ENCODE data around the gene FBXW11.
"Not testable (repeated sequence)": the region's sequence is repeated elsewhere in the genome, so short reads cannot be mapped to it uniquely, and the experiment has no call there.

FBXW11 gene

GRCh38 chr5:171908638-171909037 is 97.8 kb downstream of the FBXW11 start:
- DNase-seq (ENCODE audit: low spot score), result no peak

- DNase-seq (ENCODE audit: low spot score), result peak; percentile 59
Measured at GRCh38 chr5:171907725-171908343, 98.6 kb downstream of the FBXW11 start.

GRCh38 chr5:171906703-171907590 is 99.5 kb downstream of the FBXW11 start:
- DNase-seq (ENCODE audit: low spot score), result no peak

GRCh38 chr5:171906066-171906570 is 100.3 kb downstream of the FBXW11 start:
- DNase-seq (ENCODE audit: low spot score), result no peak

- no peak for DNase-seq (ENCODE audit: low spot score)
Measured at GRCh38 chr5:171904886-171905285, 101.6 kb downstream of the FBXW11 start.

GRCh38 chr5:171901764-171902163 is 104.7 kb downstream of the FBXW11 start:
- DNase-seq (ENCODE audit: low spot score), result no peak

GRCh38 chr5:171899792-171900191 is 106.6 kb downstream of the FBXW11 start:
- no peak for DNase-seq (ENCODE audit: low spot score)

- DNase-seq (ENCODE audit: low spot score), result no peak
Measured at GRCh38 chr5:171898879-171899278, 107.6 kb downstream of the FBXW11 start.

- no peak for DNase-seq (ENCODE audit: low spot score)
Measured at GRCh38 chr5:171898386-171898785, 108.1 kb downstream of the FBXW11 start.

- DNase-seq (ENCODE audit: low spot score), result peak; percentile 7
Measured at GRCh38 chr5:171897231-171897630, 109.2 kb downstream of the FBXW11 start.

- no peak for DNase-seq (ENCODE audit: low spot score)
Measured at GRCh38 chr5:171895081-171895480, 111.4 kb downstream of the FBXW11 start.

GRCh38 chr5:171893290-171893886 is 113.0 kb downstream of the FBXW11 start:
- no peak for DNase-seq (ENCODE audit: low spot score)

GRCh38 chr5:171891595-171891994 is 114.8 kb downstream of the FBXW11 start:
- DNase-seq (ENCODE audit: low spot score), result no peak

GRCh38 chr5:171891150-171891549 is 115.3 kb downstream of the FBXW11 start:
- no peak for DNase-seq (ENCODE audit: low spot score)

GRCh38 chr5:171888051-171888481 is 118.4 kb downstream of the FBXW11 start:
- no peak for DNase-seq (ENCODE audit: low spot score)

- DNase-seq (ENCODE audit: low spot score), result not testable (repeated sequence)
Measured at GRCh38 chr5:171886037-171886436, 120.4 kb downstream of the FBXW11 start.

GRCh38 chr5:171882118-171882517 is 124.3 kb downstream of the FBXW11 start:
- DNase-seq (ENCODE audit: low spot score), result no peak

GRCh38 chr5:171874234-171874633 is 132.2 kb downstream of the FBXW11 start:
- DNase-seq (ENCODE audit: low spot score), result no peak

- DNase-seq (ENCODE audit: low spot score), result no peak
Measured at GRCh38 chr5:171872666-171873065, 133.8 kb downstream of the FBXW11 start.

- no peak for DNase-seq (ENCODE audit: low spot score)
Measured at GRCh38 chr5:171871711-171872110, 134.7 kb downstream of the FBXW11 start.

- no peak for DNase-seq (ENCODE audit: low spot score)
Measured at GRCh38 chr5:171869956-171870355, 136.5 kb downstream of the FBXW11 start.

GRCh38 chr5:171868236-171868635 is 138.2 kb downstream of the FBXW11 start:
- DNase-seq (ENCODE audit: low spot score), result no peak

GRCh38 chr5:171867786-171868185 is 138.7 kb downstream of the FBXW11 start:
- no peak for DNase-seq (ENCODE audit: low spot score)
